GM20000 (cell line): ENCODE results near the gene ZNF740.
A peak's percentile ranks its signal among the peaks of the same experiment; 100 is the strongest.

ENCODE experiments used
- DNase-seq: peaks from one replicate; pipeline ENCODE4 v3.0.0; 2012; ENCODE audit warnings: low spot score
- TF ChIP-seq, protein P1 (sequence below): IDR thresholded peaks from 2 replicates; pipeline ENCODE4 v1.5.1; 2012; ENCODE audit warnings: mild to moderate bottlenecking, control low read depth; ENCODE audit errors: extremely low read depth, missing control alignments

Gene ZNF740, protein sequence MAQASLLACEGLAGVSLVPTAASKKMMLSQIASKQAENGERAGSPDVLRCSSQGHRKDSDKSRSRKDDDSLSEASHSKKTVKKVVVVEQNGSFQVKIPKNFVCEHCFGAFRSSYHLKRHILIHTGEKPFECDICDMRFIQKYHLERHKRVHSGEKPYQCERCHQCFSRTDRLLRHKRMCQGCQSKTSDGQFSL

DNA sequence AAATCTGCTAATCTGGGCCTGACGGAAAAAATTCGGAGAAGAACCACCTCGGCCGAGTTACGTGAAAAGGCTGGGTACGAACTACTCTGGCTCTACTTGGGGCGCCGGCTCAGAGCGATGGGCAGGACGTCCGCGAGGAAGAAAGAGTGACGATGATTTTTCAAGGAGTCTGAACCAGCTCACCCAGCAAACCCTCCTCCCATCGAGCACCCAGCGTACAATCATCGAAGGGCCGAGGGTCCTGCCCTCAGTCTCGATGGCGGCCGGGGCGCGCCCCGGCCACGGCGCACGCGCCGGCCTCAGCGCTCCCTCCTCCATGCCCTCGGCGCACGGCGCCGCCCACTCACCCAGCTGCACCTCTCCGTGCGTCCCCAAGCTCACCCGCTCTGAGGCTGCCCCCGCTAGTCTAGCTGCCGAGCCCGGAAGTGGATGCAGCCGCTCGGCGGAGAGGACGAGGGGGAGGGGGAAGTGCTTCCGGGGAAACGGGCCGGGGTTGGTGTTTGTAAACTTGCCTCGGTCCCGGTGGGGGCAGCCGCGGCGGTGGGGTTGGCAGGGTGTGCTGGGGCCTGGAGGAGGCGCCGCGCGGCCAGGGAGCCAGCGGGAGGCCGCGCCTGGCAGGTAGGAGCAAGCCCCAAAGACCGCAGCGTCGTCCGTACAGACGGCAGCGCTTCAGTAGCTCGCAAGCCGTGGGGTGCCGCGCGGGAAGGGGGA lies at the start of gene ZNF740, which contains the start of gene CSAD:
TSS of gene ZNF740 (plus strand) at position 503 of the 711 bp plus-strand sequence. CDS start 1,262 bp downstream, outside the sequence.
TSS of gene CSAD (minus strand) at position 706 of the 711 bp plus-strand sequence. CDS start 7,455 bp downstream, outside the sequence.
- TF ChIP-seq, protein P1, sequence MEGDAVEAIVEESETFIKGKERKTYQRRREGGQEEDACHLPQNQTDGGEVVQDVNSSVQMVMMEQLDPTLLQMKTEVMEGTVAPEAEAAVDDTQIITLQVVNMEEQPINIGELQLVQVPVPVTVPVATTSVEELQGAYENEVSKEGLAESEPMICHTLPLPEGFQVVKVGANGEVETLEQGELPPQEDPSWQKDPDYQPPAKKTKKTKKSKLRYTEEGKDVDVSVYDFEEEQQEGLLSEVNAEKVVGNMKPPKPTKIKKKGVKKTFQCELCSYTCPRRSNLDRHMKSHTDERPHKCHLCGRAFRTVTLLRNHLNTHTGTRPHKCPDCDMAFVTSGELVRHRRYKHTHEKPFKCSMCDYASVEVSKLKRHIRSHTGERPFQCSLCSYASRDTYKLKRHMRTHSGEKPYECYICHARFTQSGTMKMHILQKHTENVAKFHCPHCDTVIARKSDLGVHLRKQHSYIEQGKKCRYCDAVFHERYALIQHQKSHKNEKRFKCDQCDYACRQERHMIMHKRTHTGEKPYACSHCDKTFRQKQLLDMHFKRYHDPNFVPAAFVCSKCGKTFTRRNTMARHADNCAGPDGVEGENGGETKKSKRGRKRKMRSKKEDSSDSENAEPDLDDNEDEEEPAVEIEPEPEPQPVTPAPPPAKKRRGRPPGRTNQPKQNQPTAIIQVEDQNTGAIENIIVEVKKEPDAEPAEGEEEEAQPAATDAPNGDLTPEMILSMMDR, result no peak
- DNase-seq, result peak; percentile 99

DNA sequence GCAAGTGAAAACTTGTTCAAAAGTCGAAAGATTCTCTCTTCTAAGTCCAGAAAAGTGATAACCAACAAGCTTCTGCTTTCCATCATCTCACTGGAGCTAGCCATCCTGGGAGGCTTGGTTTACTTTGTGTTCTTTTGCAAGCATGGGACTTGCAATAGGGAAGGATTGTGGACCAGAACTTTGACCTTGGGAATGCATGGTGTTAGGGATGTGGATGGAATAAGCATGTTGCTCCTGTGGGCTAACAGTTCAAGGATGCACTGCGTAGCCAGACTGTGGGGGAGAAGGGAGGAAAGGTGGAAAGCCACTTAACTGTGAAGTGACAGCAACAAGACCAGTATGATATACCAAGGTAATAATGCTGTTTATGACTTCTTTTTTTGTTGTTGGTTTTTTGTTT lies 48.7 kb upstream of the ZNF740 start:
- no peak for DNase-seq
- TF ChIP-seq, protein P1, result no peak

DNA sequence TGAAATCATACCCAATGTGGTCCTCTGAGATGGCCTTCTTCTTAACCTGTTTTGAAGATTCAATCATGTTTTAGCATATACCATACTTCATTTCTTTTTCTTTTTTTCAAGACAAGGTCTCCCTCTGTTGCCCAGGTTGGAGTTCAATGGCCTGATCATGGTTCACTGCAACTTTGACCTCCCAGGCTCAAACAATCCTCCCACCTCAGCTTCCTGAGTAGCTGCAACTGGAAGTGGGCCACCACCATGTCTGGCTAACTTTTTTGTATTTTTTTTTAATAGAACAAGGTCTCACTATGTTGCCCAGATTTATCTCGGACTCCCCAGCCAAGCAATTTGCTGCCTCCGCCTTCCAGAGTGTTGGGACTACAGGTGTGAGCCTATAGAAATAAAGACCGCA lies 46.8 kb upstream of the ZNF740 start:
- DNase-seq, result no peak
- TF ChIP-seq, protein P1, result no peak

DNA sequence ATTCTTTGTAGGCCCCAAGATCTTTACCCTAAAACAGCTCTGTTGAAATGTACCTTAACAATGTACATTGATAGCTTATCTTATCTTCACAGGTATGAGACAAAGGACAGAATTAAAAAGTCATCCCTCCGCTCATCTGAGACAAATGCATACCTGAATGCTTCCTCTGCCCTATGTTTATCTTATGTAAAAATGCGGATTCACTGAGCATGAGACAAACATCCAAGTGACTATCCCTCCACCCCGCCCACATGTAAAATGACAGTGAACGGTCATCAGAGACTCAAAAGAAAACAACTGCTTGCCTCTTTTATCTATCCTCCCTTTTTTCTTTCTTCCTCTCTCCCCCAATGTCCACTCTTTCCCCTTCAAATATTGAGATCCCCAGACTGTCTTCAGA lies 37.2 kb upstream of the ZNF740 start:
- TF ChIP-seq, protein P1, result no peak
- DNase-seq, result no peak

DNA sequence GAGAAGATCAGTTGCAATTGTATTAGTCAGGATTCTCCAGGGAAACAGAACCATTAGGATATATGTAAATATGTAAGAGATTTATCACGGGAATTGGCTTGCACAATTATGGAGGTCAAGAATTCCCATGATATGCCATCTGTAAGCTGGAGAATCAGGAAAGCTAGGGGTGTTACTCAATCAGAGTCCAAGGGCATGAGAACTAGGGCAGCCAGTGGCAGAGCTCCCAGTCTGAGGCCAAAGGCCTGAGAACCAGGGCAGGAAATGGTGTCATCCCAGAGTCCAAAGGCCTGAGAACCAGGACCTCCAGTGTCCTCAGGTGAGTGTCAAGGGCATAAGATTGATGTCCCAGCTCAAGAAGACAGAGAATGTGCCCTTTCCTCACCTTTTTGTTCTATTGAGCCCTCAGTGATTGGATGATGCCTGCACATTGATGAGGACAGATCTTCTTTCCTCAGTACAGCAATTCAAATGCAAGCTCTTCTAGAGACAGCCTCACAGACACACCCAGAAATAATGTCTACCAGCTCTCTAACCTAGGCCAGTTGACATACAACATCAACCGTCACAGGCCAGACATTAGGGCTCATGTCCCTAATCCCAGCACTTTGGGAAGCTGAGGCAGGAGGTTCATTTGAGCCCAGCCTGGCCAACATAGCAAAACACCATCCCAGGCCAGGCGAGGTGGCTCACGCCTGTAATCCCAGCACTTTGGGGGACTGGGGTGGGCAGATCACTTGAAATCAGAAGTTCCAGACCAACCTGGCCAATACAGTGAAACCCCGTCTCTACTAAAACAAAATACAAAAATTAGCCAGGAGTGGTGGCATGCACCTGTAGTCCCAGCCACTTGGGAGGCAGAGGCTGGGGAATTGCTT lies 34.9 kb upstream of the ZNF740 start:
- DNase-seq, result no peak
- TF ChIP-seq, protein P1, result no peak

DNA sequence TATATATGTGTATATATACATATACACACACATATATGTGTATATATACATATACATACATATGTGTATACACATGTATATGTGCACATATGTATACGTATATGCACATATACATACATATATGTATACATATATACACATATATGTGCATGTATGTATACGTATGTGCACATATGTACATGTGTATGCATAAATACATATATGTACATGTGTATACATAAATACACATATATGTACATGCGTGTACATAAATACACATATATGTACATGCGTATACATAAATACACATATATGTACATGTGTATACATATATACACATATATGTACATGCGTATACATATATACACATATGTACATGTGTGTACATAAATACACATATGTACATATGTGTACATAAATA lies 33.3 kb upstream of the ZNF740 start:
- no peak for DNase-seq
- TF ChIP-seq, protein P1, result no peak

DNA sequence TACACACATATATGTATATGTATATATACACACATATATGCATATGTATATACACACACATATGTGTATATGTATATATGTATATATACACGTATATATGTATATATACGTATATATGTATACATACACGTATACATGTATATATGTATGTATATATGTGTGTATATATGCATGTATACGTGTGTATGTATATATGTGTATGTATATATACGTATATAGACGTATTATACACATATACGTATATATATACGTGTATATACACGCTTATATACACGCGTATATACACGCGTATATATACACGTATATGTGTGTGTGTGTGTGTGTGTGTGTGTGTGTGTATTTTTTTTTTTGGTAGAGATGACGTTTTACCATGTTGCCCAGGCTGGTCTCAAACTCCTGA lies 32.9 kb upstream of the ZNF740 start:
- DNase-seq, result no peak
- TF ChIP-seq, protein P1, result no peak
